Occipital lobe (tissue), 2 donors: Measurements from ENCODE around the gene MAGOH. TPM values are rescaled to one million over a fixed set of nuclear protein-coding genes. Genes with fewer than 3 reads are reported as not detected.

Source experiments
- DNase-seq: peaks from one replicate; lab custom pipeline; 2025; lab: John Stamatoyannopoulos, UW
- total RNA-seq: library from RNA; depleted of rRNA; stranded (reverse); fragments of >200 nt; gene quantifications from one replicate; pipeline ENCODE4 v1.2.3, GENCODE V29; 2014

Gene MAGOH
- total RNA-seq, 1 donor from 2014 or later = 18.2 TPM

DNA sequence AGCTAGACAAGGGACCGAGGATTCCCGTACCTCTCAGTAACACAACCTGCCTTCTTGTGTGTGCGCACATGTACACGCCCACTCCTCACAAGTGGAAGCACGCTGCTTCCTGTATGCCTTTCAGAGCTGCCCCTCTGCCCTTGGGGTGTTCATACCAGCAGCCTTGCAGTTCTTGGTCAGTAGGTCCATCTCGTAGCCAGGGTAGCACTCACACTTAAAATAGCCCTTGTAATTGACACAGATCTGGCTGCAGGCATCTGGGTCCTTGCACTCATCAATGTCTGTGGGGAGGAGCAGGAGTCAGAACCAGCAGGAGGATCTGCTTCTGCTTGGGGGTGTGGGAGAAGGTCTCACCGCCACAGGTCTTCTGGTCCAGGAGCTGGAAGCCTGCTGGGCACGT lies 32.6 kb upstream of the MAGOH start:
- DNase-seq = no peak

DNA sequence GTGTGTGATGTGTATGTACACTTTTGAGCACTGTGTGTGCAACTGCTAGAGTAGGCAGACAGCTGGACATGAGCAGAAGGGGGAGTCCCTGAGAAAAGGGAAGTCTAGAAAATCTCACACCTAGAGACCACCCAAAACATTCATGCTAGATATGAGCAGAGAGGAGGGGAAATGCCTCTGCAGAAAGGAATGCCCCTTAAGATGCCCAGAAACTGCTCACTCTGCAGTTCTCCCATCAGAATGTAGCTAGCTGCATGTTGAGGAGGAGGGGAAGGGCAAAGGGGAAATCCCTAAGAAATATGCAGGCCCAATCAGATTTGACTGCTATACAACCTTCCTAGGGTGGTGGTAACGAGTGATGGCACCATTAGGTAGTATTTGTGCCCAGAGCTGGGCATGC lies 31.8 kb upstream of the MAGOH start:
- DNase-seq = no peak

DNA sequence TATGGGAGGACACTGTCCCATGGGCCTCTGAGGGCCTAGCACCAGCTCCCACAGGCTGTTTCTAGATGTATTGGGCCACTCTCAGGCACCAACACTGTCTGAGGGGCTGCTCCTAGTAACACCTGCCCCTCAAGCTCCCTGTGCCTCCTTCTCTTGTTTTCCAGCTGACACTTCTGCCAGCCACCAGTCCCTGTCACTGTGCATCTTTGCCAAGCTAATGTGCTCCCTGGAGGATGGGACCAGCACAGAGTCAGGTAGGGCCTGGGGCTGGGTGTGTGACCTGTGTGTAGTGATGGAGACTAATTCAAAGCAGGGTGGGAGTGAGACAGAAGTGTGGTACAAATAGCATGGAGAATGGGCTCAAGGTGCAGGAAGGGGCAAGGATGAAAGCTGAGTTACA lies 29.4 kb upstream of the MAGOH start:
- DNase-seq = no peak

DNA sequence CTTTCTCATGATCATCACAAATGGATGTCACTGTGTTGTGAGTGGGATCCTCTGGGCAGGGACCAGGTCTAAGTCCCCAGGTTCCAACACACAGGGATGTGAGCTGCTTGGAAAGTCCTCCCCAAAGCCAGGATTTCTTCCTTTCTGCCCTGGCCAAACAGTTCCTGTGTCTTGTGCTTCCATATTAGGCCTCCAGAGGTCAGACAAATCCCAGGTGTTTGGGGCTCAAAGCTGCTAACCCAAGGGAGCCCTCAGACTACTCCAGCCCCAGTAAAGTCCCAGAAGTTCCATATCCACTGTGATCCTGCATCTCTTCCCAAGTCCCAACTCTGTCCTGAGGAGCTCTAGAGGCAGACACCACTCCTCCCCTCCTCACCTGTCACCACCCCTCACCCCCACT lies 27.7 kb upstream of the MAGOH start:
- no peak for DNase-seq

DNA sequence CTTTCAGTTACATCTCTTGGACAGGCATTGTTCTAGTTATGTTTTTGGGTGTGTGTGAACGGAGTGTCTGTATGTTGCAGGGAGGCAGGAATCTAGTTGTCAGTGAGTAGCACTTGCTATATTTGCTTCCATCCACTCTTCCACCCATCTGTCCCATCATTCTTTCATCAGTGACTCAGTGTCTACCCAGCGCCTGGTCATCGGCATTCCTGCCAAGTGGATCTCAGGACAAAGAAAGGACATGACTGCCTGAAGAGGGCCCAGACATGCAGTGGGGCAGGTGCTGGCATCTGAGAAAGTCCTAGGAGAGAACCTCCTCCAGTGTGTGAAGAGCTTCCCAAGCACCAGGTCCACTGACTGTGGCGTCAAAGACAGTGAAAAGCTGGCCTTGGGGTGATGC lies 27.3 kb upstream of the MAGOH start:
- no peak for DNase-seq

DNA sequence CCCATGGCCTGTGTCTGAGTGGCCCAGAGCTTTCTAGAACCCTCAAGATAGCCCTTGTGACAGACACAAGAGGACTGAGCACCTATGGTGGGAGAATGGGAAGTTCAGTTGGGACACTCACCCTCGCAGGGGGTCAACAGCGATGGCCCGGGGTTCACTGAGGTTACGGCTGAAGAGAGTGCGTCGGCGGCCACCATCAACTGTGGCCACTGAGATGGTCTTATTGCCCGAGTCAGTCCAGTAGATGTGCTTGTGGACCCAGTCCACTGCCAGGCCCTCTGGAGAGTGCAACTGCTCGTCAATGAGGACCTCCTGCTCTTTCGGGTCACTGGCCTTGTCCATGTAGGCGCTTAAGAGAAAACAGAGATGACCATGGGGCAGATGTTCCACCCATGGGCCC lies 25.7 kb upstream of the MAGOH start:
- DNase-seq = no peak

DNA sequence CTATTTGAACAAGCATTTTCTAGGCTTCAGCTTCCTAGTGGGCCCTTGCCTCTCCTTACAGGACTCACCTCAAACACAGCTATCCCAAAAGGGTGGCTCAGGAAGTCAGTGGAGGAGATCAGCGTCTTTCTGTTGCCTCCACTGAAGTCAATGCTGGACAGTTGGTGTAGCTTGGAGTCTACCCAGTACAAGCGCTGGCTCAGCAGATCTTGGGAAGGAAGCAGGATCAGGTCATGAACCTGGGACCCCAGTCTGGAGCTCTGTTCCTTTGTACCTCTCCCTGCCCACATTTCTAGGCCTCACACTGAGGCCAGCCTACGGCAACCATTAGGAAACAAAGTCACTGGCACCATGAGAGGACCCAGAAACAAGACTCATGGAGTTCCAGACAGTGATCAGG lies 23.7 kb upstream of the MAGOH start:
- DNase-seq = no peak

DNA sequence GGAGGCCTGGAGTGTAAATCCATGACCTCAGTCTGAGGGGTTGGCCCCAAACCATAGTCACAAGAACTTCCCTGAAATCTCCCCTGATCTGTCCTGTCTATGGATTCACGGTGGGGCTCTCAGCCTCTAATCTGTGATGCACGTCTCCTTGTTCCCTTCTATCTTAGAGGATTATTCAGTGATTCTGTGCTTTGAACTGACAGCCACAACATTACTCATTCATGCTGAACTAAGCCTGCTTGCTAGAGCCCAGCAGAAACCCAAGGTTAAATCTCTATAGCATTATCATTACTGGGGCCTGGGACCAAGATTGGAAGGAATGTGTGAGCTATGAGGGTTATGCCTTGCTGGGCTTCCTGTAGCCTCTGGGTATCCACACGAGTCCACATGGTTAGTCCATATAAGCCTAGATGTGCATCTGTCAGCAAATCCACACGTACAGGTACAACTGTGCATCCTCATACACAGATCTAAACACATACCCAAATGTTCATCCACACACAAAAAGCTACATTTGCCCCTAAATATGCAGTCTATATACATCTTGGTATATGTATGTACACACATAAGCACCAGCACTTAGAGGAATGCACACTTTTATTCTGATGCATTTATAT lies 22.4 kb upstream of the MAGOH start:
- DNase-seq = no peak

DNA sequence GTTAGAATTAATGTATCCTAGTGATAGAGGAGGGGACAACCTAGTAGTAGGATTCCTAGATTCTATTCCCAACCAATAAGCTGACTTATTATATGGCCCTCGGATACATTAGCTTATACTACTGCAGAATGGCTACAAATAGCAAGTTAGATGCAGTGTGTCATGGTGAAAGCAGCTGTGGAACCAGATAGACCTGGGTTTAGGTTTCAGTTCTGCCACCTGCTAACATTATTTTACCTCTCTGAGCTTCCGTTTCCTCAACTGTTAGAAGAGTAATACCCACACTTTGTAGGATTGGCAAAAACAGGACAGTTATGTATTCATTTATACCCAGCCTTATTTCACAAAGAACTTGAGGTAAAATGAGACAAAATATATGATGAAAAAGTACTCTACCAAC lies 21.6 kb upstream of the MAGOH start:
- DNase-seq = no peak

DNA sequence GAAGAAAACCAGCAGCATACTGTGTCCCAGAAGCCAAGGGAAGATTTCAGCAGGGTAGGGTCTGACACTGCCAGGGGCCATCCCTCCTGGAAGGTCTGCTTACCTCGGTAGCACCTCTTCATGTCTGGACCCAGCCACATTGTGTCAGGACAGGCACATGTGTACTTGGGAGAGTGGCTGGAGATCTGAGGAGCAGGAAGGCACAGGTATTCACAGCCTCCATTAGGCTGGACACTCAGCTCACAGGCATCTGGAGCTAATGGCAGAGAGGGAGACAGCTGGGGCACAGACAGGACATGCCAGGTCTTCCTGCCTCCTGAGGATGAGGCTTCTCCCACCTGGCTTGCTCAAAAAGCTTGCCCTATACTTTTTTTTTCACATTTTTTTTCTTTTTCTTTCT lies 19.9 kb upstream of the MAGOH start:
- no peak for DNase-seq

DNA sequence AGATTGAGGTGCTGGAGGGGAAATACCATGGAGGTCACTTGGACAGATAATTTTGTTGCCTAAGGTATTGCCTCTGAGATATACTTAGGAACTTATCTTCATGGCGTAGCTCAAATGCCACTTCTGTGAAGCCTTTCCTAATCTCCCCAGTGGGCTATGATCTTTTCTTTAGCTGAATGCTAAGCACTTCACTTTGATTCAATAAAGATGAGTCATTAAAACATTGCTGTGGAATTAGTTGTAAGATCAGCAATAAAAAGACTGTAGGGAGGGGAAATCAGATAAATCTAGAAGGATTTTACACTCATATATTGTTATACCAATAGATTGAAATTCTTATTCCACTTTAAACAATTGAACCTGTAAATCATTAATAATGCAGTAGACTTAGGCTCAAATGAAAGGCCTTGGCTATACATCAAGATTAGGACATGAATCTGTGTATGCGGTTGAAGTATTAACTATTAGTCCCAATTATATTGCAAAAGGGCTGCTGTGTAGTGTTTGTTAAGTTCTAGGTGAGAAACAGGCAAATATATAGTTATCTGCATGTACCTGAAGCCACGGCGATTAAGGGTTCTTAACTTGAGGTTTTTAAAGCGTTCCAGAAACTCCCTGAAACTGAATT lies 19.2 kb upstream of the MAGOH start:
- no peak for DNase-seq

DNA sequence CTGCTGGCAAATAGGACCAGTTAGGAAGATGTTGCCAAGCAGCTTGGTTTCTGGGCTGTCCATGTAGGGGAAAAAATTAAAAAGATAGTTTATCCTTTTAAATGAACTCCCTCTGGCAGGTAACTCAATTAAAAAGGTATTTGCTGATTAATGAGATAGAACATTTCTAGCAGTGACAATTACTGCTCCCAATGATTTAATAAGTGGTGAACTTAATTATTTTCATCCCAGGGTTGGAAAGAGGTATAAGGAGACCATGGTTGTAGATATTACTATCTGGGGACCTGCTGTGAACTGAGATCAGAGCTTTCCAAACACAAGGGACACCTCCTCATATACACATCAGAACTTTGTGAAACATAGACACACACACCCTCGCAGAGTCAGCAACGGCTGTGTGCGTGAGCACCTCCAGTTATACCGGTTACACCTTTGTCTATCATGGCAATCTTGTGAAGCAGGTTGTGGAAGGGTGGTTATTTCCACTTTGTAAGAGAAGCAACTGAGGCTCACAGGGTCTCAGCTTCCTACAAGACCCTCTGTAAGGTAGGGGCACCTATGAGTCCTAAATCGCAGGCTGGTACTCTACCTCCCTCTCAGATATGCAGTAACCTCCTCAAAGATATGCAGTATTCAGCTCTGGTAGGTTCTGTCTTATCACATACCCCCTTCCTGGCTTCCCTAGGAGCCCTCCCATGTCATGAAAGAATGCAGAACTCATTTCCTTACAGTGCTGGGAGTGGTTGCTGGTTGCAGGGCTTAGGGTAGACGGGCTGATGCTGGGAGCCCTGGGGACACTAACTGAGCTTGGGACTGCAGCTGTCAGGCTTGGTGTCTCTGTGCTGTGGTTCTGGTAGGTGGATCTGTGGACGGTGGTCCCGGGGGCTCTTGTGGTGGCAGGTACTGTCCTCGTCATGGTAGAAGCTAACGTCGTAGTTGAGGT lies 18.5 kb upstream of the MAGOH start:
- no peak for DNase-seq

DNA sequence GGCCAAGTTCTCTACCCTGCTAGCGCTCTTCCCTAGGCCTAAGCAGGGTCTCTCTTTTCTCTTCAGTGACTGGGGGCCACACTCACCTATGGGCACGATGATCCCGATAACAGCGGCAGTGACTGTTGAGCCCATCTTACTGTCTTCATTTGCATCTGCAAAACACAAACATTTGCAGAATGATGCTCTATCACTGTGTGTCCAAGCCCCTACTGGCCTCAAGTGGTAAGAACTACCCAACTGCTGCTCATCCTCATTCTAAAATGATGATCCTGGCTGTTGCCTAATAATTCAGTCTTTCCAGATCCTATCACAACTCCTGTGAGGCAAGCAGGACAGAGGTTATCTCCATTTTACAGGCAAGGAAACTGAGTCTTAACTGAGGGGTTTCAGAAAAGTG lies 16.7 kb upstream of the MAGOH start:
- DNase-seq = no peak

DNA sequence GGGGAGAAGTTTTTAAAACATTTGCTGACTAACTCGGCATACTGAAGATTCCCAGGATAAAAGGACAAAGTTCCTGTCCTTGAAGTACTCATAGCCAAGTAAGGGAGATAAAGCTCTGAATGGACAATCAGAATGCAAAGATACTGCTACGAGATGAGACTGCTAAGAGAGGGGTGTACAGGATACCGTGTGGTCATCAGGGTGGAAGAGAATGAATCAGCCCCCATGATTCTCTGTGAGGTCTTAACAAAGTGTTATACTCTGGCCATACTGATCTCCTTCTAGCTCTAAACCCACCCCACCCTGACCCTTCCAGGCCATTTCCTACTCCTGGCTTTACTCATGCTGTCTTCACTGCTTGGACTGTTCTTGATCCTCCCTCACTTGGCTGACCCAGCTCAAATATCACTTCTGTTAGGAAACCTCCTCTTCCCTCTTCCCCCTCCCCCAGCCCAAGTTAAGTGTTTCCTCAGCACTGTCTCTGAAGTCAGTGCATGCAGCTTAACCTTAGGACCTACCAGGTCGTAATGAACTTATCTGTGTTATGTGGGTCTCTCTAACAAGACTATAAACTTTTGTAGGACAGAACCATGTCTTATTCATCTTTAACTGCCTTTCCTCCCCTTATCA lies 15.8 kb upstream of the MAGOH start:
- no peak for DNase-seq

DNA sequence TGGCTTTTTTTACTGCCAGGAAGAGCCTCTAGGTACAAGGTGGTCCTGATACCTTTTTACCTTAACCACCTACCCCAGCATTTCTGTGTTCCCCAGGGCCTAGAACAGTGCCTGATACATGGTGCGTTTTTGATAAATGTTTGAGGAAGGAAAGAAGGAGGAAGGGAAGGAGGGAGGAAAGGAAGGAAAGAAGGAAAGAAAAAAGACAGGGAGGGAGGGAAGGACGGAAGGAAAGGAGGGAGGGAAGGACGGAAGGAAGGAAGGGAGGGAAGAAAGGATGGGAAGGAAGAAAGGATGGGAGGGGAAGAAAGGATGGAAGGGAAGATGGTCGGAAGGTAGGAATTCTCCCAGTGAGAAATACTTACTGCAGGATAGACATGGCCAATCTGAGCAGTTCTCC lies 12.0 kb upstream of the MAGOH start:
- DNase-seq = no peak

DNA sequence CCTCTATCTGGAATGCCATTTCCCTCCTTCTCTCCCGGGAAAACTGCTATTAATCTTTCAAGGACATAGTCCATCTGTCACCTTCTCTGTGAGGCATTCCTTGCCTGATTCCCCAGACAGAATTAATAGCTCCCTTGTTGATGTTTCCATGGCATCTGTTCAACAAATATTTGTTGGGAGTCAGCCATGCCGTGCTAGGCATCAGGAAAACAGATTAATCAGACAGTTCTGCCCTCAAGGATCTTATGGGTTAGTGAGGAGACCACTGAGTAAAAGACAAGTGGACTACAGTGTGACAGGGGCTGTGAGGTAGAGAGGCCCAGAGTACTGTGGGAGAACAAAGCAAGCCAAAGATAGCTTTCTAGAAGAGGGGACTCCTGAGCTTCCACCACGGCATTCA lies 11.4 kb upstream of the MAGOH start:
- DNase-seq = no peak

DNA sequence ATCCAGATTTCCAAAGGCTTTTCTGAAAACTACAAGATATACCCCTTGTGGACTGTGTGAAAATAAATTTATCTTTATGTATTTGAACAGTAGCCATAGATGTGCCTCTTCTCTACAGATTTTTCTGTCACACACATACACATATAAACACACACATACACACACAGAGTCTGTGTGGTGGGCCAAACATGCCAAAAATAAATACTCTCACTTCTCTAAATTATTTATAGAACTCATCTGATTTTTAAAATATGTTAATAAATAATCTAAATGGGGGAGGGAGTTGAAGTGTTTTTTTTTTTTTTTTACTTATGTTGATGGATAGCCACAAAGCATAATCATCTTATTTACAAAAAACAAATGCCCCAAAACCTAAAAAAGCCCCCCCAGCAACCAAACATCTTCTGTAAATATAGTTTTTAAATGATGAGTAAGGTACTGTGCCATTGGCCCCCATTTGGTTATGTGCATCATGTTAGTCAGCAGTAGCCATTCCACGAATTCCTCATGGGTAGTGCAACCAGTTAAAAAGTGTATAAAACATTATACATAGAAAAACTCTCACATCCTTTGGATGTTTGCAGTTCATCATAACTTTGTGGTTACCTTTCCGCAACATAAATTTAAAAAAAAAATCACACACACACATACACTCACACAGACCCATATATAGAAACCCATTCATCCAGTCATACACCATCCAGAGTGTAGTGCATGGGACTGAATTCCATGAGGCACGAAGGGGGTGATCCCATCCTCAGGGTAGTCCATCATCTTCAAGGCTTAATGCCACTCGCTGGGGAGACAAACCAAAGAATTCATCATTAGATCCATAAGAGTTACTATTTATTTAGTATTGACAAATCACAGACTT lies 8.2 kb upstream of the MAGOH start:
- no peak for DNase-seq

DNA sequence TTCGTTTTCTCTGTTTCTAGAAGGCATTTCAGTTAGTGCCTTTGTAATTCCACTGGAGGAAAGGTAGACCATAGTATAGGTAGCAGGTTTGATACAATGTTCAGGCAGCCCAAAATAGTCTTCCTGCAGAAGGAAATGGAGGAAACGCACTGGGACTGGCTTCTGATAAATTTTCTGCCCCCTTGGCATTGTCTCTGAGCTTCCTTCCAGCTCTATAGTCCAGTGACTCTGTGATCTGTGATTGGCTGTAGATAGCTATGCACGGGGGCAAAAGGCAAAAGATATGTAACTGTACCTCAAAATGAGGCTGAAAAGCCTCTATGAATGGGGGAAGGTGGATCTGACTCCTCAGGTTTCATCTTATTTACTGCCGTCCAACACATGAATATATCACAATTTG lies 5.8 kb upstream of the MAGOH start:
- DNase-seq = no peak

DNA sequence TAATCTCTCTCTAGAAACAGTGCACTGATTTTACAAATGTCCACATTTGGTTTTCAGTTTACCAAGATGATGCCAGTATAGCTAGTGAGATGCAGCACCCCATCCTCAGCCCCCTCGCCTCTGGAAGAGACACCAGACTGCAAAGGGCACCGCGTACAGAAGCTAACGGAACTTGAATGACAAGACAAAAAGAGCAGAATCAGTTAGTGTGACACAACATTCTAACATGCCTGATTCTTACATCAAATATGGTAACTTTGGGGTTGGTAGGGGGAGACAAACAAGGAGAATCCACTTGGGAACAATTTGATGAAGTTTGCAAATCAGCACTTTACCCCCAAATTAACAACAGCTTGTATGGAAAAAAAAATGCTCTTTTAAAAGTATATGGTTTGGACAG lies 4.1 kb upstream of the MAGOH start:
- DNase-seq = no peak

DNA sequence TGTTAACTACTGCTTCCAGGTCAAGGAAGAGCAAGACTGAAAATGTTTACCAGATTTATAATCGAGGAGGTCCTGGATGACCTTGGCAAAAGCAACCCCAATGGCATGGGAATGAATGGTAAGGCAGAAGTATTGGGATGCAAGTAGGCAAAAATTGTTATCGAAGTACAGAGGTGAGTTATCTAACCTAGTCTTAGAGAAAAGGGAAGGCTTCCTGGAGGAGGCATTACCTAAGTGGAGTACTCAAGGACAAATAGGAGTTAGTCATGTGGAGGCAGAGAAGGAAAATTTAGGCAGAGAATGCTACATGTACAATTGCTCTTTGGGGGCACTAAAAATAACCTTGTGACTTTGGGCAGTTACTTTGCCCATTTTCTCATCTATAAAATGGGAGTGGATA lies 3.5 kb upstream of the MAGOH start:
- no peak for DNase-seq

DNA sequence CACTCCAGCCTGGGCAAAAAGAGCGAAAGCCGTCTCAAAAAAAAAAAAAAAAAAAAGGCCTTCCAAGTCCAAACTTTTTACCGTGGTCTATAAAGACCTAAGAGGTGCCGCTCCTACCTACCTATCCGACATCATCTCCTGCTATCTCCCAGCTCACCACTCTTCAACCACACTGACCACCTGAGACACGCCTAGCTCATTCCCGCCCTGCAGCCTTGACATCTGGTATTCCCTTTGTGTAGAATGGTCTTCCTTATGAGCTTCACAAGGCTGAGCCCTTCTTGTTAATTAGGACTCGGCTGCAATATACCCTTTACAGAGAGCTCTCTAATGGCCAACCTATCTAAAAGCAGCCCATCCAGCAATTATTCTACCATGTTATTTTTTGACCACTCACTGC lies 680 bp downstream of the MAGOH start:
- DNase-seq = no peak

DNA sequence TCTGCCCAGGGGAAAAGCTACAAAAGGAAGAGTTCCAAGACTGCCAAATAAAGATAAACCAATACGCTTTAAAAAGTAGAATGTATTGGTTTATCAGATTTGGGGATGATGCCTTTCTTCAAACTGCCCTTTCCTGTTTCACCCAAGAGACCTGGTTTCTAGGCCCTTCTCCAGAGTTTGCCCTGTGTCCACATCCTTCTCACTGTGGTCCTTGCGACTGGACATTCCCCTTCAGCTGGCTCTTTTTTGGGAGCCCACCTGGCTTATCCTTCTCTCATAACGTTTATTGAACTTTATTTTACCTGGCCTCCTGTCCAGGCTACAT lies 17.4 kb downstream of the MAGOH start:
- no peak for DNase-seq
